Measurements from ENCODE around the gene HES1. TPM values are rescaled to one million over a fixed set of nuclear protein-coding genes. Genes with fewer than 3 reads are reported as not detected.

The HES1 gene
- total and polyA plus RNA-seq, 2 experiments from 2014 or later, result 42.7 to 60.8 TPM

DNA sequence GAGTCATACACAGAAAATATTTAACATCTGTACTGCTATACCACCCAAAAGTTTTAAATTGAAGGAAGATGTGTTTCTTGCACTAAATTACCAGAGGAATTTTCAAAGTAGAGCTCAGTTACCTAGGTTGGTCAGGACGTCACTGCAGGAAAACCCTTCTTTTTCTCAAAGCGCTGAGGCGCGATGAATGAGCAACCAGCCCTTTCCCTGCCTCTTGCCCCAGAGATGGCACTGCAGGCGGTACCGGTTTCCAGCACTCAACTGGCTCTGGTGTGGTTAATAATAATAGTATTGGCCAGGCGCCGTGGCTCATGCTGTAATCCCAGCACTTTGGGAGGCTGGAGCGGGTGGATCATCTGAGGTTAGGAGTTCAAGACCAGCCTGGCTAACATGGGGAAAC lies 49.3 kb downstream of the HES1 start:
- DNase-seq (ENCODE audit: low spot score) (no peak), ATAC-seq (no peak)
- Mint-ChIP-seq H3K4me1 (peaks cover 15% of the 10 kb centered on the region), H3K9me3 (no peaks in the 10 kb centered on the region), H3K27me3 (ENCODE audit: insufficient read depth, low read depth, poor library complexity) (peaks cover 1% of the 10 kb centered on the region), H3K27ac (no peak overlapping the region), H3K36me3 (ENCODE audit: low read depth) (no peaks in the 10 kb centered on the region), H3K4me3 (no peak overlapping the region)
- H3K4me2 ChIP-seq, result no peak overlapping the region
- H3K27me3 ChIP-seq (ENCODE audit: insufficient read depth), result no peaks in the 10 kb centered on the region
- peaks cover 8% of the 10 kb centered on the region; the same call in 1 of the 2 replicates for H3K4me1 ChIP-seq (ENCODE audit: insufficient read depth)
- no peak overlapping the region for H3K27ac ChIP-seq (ENCODE audit: low read depth)
- no peaks in the 10 kb centered on the region for H3K9me2 ChIP-seq (ENCODE audit: insufficient read depth)
- no peak overlapping the region for H2AFZ ChIP-seq
- TF ChIP-seq EZH2phosphoT487 (IDR thresholded peaks at IDR 0.05; ENCODE audit: unreplicated experiment) (no peak), EZH2 (IDR thresholded peaks at IDR 0.05; ENCODE audit: low read depth, unreplicated experiment) (no peak), CREB1 (CRISPR knock-in tag; IDR thresholded peaks at IDR 0.05; ENCODE audit: low read depth) (no peak), NANOG (IDR thresholded peaks at IDR 0.05; ENCODE audit: borderline replicate concordance) (no peak), STAT1 (IDR thresholded peaks at IDR 0.05; ENCODE audit: unreplicated experiment) (no peak), ZNF331 (CRISPR knock-in tag; IDR thresholded peaks at IDR 0.05; ENCODE audit: low read depth) (no peak), POLR2AphosphoS5 (IDR thresholded peaks at IDR 0.05; ENCODE audit: low read depth) (no peak), JUNB (IDR thresholded peaks at IDR 0.05; ENCODE audit: unreplicated experiment) (no peak)
- TF ChIP-seq, protein P1, sequence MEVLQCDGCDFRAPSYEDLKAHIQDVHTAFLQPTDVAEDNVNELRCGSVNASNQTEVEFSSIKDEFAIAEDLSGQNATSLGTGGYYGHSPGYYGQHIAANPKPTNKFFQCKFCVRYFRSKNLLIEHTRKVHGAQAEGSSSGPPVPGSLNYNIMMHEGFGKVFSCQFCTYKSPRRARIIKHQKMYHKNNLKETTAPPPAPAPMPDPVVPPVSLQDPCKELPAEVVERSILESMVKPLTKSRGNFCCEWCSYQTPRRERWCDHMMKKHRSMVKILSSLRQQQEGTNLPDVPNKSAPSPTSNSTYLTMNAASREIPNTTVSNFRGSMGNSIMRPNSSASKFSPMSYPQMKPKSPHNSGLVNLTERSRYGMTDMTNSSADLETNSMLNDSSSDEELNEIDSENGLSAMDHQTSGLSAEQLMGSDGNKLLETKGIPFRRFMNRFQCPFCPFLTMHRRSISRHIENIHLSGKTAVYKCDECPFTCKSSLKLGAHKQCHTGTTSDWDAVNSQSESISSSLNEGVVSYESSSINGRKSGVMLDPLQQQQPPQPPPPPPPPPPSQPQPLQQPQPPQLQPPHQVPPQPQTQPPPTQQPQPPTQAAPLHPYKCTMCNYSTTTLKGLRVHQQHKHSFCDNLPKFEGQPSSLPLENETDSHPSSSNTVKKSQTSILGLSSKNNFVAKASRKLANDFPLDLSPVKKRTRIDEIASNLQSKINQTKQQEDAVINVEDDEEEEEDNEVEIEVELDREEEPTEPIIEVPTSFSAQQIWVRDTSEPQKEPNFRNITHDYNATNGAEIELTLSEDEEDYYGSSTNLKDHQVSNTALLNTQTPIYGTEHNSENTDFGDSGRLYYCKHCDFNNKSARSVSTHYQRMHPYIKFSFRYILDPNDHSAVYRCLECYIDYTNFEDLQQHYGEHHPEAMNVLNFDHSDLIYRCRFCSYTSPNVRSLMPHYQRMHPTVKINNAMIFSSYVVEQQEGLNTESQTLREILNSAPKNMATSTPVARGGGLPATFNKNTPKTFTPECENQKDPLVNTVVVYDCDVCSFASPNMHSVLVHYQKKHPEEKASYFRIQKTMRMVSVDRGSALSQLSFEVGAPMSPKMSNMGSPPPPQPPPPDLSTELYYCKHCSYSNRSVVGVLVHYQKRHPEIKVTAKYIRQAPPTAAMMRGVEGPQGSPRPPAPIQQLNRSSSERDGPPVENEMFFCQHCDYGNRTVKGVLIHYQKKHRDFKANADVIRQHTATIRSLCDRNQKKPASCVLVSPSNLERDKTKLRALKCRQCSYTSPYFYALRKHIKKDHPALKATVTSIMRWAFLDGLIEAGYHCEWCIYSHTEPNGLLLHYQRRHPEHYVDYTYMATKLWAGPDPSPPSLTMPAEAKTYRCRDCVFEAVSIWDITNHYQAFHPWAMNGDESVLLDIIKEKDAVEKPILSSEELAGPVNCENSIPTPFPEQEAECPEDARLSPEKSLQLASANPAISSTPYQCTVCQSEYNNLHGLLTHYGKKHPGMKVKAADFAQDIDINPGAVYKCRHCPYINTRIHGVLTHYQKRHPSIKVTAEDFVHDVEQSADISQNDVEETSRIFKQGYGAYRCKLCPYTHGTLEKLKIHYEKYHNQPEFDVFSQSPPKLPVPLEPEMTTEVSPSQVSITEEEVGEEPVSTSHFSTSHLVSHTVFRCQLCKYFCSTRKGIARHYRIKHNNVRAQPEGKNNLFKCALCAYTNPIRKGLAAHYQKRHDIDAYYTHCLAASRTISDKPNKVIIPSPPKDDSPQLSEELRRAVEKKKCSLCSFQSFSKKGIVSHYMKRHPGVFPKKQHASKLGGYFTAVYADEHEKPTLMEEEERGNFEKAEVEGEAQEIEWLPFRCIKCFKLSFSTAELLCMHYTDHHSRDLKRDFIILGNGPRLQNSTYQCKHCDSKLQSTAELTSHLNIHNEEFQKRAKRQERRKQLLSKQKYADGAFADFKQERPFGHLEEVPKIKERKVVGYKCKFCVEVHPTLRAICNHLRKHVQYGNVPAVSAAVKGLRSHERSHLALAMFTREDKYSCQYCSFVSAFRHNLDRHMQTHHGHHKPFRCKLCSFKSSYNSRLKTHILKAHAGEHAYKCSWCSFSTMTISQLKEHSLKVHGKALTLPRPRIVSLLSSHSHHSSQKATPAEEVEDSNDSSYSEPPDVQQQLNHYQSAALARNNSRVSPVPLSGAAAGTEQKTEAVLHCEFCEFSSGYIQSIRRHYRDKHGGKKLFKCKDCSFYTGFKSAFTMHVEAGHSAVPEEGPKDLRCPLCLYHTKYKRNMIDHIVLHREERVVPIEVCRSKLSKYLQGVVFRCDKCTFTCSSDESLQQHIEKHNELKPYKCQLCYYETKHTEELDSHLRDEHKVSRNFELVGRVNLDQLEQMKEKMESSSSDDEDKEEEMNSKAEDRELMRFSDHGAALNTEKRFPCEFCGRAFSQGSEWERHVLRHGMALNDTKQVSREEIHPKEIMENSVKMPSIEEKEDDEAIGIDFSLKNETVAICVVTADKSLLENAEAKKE (CRISPR knock-in tag; IDR thresholded peaks at IDR 0.05), result no peak
- TF ChIP-seq, protein P2, sequence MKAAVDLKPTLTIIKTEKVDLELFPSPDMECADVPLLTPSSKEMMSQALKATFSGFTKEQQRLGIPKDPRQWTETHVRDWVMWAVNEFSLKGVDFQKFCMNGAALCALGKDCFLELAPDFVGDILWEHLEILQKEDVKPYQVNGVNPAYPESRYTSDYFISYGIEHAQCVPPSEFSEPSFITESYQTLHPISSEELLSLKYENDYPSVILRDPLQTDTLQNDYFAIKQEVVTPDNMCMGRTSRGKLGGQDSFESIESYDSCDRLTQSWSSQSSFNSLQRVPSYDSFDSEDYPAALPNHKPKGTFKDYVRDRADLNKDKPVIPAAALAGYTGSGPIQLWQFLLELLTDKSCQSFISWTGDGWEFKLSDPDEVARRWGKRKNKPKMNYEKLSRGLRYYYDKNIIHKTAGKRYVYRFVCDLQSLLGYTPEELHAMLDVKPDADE (IDR thresholded peaks at IDR 0.05), result no peak
- TF ChIP-seq, protein P3, sequence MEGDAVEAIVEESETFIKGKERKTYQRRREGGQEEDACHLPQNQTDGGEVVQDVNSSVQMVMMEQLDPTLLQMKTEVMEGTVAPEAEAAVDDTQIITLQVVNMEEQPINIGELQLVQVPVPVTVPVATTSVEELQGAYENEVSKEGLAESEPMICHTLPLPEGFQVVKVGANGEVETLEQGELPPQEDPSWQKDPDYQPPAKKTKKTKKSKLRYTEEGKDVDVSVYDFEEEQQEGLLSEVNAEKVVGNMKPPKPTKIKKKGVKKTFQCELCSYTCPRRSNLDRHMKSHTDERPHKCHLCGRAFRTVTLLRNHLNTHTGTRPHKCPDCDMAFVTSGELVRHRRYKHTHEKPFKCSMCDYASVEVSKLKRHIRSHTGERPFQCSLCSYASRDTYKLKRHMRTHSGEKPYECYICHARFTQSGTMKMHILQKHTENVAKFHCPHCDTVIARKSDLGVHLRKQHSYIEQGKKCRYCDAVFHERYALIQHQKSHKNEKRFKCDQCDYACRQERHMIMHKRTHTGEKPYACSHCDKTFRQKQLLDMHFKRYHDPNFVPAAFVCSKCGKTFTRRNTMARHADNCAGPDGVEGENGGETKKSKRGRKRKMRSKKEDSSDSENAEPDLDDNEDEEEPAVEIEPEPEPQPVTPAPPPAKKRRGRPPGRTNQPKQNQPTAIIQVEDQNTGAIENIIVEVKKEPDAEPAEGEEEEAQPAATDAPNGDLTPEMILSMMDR (conservative IDR thresholded peaks at IDR 0.05; ENCODE audit: low read depth in 2 of 2), result no peak
- TF ChIP-seq, protein P4, sequence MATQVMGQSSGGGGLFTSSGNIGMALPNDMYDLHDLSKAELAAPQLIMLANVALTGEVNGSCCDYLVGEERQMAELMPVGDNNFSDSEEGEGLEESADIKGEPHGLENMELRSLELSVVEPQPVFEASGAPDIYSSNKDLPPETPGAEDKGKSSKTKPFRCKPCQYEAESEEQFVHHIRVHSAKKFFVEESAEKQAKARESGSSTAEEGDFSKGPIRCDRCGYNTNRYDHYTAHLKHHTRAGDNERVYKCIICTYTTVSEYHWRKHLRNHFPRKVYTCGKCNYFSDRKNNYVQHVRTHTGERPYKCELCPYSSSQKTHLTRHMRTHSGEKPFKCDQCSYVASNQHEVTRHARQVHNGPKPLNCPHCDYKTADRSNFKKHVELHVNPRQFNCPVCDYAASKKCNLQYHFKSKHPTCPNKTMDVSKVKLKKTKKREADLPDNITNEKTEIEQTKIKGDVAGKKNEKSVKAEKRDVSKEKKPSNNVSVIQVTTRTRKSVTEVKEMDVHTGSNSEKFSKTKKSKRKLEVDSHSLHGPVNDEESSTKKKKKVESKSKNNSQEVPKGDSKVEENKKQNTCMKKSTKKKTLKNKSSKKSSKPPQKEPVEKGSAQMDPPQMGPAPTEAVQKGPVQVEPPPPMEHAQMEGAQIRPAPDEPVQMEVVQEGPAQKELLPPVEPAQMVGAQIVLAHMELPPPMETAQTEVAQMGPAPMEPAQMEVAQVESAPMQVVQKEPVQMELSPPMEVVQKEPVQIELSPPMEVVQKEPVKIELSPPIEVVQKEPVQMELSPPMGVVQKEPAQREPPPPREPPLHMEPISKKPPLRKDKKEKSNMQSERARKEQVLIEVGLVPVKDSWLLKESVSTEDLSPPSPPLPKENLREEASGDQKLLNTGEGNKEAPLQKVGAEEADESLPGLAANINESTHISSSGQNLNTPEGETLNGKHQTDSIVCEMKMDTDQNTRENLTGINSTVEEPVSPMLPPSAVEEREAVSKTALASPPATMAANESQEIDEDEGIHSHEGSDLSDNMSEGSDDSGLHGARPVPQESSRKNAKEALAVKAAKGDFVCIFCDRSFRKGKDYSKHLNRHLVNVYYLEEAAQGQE (IDR thresholded peaks at IDR 0.05; ENCODE audit: unreplicated experiment), result no peak
- H3K79me2 ChIP-seq (replicated peaks; ENCODE audit: insufficient read depth), result no peaks in the 10 kb centered on the region
- H3F3A ChIP-seq (replicated peaks; ENCODE audit: low read depth), result no peaks in the 10 kb centered on the region
- H3K4me3 ChIP-seq, result no peak overlapping the region
- no peaks in the 10 kb centered on the region for H3K36me3 ChIP-seq (ENCODE audit: insufficient read depth)
- H4K20me1 ChIP-seq (replicated peaks; ENCODE audit: insufficient read depth), result no peaks in the 10 kb centered on the region
